ENCODE data around the gene PBX2. TPM values are rescaled to one million over a fixed set of nuclear protein-coding genes. Genes with fewer than 3 reads are reported as not detected.

PBX2 gene, protein sequence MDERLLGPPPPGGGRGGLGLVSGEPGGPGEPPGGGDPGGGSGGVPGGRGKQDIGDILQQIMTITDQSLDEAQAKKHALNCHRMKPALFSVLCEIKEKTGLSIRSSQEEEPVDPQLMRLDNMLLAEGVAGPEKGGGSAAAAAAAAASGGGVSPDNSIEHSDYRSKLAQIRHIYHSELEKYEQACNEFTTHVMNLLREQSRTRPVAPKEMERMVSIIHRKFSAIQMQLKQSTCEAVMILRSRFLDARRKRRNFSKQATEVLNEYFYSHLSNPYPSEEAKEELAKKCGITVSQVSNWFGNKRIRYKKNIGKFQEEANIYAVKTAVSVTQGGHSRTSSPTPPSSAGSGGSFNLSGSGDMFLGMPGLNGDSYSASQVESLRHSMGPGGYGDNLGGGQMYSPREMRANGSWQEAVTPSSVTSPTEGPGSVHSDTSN
- total RNA-seq = 10 to 100 TPM; 60.5 to 68.5 TPM

DNA sequence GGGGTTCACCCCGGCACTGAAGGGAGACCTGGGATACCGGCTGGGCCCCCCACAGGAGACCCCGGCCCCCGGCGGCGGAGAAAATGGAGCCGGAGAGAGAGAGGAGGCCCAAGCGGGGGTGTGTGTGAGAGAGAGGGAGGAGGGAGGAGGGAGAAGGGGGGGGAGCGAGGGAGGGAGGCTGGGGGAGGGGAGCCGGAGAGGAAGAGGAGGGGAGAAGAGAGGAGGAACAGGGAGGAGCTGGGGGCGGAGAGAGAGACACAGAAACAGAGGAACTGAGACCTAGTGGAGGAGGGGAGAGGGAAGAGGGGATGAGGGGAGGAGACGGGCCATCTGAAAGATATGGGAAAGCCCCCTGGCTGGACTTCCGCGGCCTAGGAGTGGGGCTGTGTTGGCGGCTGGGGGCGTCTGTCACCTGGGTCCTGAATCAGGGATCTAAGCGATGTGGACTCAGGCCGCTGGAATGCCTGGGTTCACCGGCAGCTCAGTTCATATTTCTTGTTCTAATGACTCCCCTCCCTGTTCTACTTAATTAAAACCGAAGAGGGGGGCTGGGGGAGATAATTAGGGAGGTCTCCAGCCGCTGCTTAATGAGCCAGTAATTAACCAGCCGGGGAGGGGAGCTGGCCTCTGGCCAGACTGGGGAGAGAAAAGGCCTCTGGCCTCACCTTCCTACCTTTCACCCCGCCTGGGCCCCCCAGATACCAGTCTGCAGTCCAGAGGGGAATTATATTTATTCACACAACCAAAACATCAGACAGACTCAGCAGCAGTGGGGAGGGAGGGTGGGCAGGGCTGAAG is at the start of gene PBX2:
Gene PBX2, minus strand, starts transcription at position 149 of the 798 bp plus-strand sequence. CDS start 287 bp downstream, outside the sequence.
- peak; percentile 61 for ATAC-seq
- Mint-ChIP-seq H3K27ac (peak within 1 kb of the TSS; percentile 97), H3K4me1 (ENCODE audit: low read depth) (peaks cover 59% of the 10 kb centered on the region), H3K27me3 (ENCODE audit: low read depth) (no peaks in the 10 kb centered on the region), H3K4me3 (peak within 1 kb of the TSS; percentile 99), H3K36me3 (ENCODE audit: low read depth) (peaks cover 62% of the 10 kb centered on the region), H3K9me3 (ENCODE audit: insufficient read depth) (no peaks in the 10 kb centered on the region)
- ChIA-PET POLR2A (interaction anchor here (1.0 to 6.5 kb wide), 8 partner anchors 8 to 781 kb away, joined by 3 to 45 read pairs (median 7); partner anchors contain the start of genes AGPAT1, ATF6B, DXO and FKBPL), CTCF (interaction anchor here (1.2 to 2.5 kb wide), 2 partner anchors 11 to 72 kb away, joined by 3 to 8 read pairs; no protein-coding TSS in a partner anchor)
- DNase-seq = peak; percentile 93

DNA sequence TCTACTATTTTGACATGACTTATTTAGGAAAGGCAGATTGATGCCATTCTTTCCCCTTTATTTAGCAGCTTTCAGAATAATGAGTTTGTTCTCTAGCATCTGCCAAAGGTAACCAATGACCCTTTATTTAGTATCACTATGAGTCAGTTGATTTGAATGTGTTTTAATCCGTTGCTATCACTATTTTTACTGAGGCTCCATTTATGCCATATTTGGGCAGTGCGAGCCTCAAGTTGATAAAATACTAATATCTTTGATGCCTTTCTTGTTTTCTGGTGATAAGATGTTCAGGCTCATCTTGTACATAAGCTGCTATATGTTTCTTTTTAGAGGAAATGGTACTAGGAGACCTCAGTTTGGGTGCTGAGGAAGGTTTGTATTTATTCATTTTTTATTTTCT is 49.5 kb upstream of the PBX2 start:
- no peaks in the 10 kb centered on the region for H3K9me3 Mint-ChIP-seq (ENCODE audit: insufficient read depth)

DNA sequence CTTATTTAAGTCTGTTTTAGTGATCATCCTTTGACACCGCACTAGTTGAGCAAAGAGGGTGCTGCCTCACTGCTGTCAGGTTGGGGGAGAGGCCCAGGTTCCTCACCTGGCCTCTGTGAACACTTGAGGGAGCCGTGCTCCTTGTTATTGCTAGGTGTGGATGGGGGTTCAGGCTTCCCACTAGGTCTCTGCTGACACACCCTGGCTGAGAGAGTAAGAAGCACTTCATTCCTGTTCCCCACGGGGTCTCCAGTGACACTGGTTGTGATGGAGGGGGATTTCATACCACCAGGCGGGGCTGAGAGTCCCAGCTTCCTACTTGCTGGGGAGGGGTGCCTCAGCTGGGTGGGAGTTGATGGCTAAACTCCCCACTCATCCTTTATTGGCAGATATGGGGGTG is 44.9 kb upstream of the PBX2 start:
- ChIA-PET CTCF (interaction anchor here (1.5 kb wide), 1 partner anchor 10 kb away, joined by 4 read pairs; no protein-coding TSS in a partner anchor), POLR2A (no interaction called here)
- no peak for ATAC-seq
- no peaks in the 10 kb centered on the region for H3K4me1 Mint-ChIP-seq (ENCODE audit: low read depth)
- H3K4me3 Mint-ChIP-seq = no peak overlapping the region
- no peaks in the 10 kb centered on the region for H3K36me3 Mint-ChIP-seq (ENCODE audit: low read depth)
- peaks cover 2% of the 10 kb centered on the region for H3K27me3 Mint-ChIP-seq (ENCODE audit: low read depth)
- H3K27ac Mint-ChIP-seq = no peak overlapping the region
- DNase-seq = no peak
- H3K9me3 Mint-ChIP-seq (ENCODE audit: insufficient read depth) = no peaks in the 10 kb centered on the region

More for the DNA sequence above, 49.5 kb upstream of the PBX2 start:
- CTCF ChIA-PET = no interaction called here
- DNase-seq = no peak
- no peak overlapping the region for H3K4me3 Mint-ChIP-seq
- no peak overlapping the region for H3K27ac Mint-ChIP-seq
- H3K36me3 Mint-ChIP-seq (ENCODE audit: low read depth) = no peaks in the 10 kb centered on the region
- no peaks in the 10 kb centered on the region for H3K27me3 Mint-ChIP-seq (ENCODE audit: low read depth)
- H3K4me1 Mint-ChIP-seq (ENCODE audit: low read depth) = peaks cover 20% of the 10 kb centered on the region
- POLR2A ChIA-PET = no interaction called here
- ATAC-seq = no peak

DNA sequence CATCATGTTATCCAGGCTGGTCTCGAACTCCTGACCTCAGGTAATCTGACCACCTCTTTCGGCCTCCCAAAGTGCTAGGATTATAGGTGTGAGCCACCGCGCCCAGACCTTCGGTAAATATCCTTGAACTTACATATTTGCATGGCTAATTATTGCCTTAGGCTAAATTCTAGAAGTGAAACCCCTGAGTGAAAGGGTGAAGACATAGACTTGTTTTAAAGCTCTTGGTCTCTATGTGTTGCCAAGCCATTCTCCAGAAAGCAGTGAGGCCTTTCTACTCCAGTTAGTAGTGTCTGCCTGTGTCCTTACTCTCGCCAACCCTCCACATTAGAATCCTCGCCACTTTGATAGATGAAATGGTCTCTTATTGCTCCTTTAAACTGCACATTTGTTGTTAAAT is 36.4 kb upstream of the PBX2 start:
- Mint-ChIP-seq H3K36me3 (ENCODE audit: low read depth) (no peaks in the 10 kb centered on the region), H3K27ac (no peak overlapping the region), H3K9me3 (ENCODE audit: insufficient read depth) (no peaks in the 10 kb centered on the region), H3K4me3 (no peak overlapping the region), H3K4me1 (ENCODE audit: low read depth) (peaks cover 6% of the 10 kb centered on the region), H3K27me3 (ENCODE audit: low read depth) (no peaks in the 10 kb centered on the region)
- ATAC-seq (no peak), DNase-seq (no peak)
- ChIA-PET CTCF (no interaction called here), POLR2A (interaction anchor here (0.6 kb wide), 1 partner anchor 195 kb away, joined by 3 read pairs; no protein-coding TSS in a partner anchor)

DNA sequence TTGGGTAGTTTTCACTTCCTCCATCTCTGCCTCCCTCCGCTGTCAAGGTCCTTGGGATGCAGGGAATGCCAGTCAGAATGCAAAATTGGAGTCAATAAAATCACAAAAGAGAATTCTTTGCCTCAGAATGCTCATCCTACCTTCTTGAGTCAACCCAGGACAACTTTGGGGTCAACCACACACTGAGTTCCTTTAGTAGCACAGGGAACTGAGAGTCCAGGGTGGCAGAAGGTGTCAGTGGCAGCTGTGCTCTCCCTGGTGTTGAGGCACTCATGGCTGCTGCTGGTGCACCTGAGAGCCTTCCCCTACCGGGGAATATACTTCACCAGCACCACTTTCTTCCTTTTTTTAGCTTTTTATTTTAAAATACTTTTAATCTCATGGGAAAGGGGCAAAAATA is 34.7 kb upstream of the PBX2 start:
- no peaks in the 10 kb centered on the region for H3K36me3 Mint-ChIP-seq (ENCODE audit: low read depth)
- ChIA-PET CTCF (no interaction called here), POLR2A (no interaction called here)
- ATAC-seq (no peak), DNase-seq (no peak)
- no peak overlapping the region for H3K4me3 Mint-ChIP-seq
- no peaks in the 10 kb centered on the region for H3K27me3 Mint-ChIP-seq (ENCODE audit: low read depth)
- H3K27ac Mint-ChIP-seq = no peak overlapping the region
- no peaks in the 10 kb centered on the region for H3K9me3 Mint-ChIP-seq (ENCODE audit: insufficient read depth)
- H3K4me1 Mint-ChIP-seq (ENCODE audit: low read depth) = peaks cover 6% of the 10 kb centered on the region

DNA sequence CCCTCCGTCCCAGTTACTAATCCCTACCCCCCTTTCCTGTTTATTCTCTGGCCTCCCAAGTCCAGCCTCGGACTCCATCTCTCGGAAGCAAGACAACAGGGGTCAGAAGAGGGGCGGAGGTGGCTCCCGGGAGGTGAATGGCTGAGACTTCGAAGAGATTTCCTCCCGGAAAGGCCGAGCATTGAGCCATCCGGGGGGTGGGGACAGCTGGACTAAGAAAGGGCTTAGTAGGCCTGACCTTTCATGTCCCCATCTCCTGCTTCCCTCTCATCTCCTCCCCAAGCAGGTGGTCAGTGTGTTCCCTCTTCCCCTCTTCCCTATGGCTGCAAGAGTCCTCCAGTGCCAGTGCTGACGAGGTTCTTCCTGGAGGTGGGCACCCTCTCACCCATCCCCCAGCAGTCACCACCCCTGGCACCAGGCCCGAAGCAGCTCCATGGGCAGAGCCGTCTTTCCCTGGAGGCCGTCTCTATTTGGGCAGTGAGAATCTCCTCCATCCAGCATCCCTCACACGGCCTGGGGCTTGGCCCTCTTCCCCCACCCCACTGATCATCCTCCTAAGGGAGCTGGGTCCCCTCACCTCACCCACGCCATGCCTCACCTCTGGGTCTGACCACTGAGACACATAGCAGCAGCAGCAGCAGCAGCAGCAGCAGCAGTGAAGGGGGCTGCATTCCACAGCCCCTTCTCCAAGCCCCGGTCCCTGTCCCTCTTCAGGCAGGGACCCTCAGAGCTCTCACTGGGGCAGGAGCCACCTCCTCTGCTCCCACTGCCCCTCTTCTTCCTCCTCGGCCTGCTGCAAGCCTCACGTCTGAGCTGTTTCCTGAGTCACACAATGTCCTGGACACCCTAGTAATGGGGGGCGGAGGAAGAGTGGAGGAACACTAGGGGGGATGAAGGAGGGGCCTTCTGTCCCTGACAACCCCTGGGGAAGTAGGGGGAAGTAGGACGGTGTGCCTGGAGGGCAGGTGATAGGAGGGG is 33.5 kb upstream of the PBX2 start, which contains the start of gene NOTCH4:
Gene NOTCH4, minus strand, starts transcription at position 810 of the 978 bp plus-strand sequence. Its CDS starts 139 bp downstream, at position 671.
- DNase-seq (no peak), ATAC-seq (no peak)
- POLR2A ChIA-PET = no interaction called here
- Mint-ChIP-seq H3K4me1 (ENCODE audit: low read depth) (peaks cover 6% of the 10 kb centered on the region), H3K36me3 (ENCODE audit: low read depth) (no peaks in the 10 kb centered on the region), H3K9me3 (ENCODE audit: insufficient read depth) (no peaks in the 10 kb centered on the region), H3K27ac (peak within 1 kb of the TSS; percentile 30), H3K27me3 (ENCODE audit: low read depth) (no peaks in the 10 kb centered on the region), H3K4me3 (no peak within 1 kb of the TSS)
- CTCF ChIA-PET = no interaction called here

DNA sequence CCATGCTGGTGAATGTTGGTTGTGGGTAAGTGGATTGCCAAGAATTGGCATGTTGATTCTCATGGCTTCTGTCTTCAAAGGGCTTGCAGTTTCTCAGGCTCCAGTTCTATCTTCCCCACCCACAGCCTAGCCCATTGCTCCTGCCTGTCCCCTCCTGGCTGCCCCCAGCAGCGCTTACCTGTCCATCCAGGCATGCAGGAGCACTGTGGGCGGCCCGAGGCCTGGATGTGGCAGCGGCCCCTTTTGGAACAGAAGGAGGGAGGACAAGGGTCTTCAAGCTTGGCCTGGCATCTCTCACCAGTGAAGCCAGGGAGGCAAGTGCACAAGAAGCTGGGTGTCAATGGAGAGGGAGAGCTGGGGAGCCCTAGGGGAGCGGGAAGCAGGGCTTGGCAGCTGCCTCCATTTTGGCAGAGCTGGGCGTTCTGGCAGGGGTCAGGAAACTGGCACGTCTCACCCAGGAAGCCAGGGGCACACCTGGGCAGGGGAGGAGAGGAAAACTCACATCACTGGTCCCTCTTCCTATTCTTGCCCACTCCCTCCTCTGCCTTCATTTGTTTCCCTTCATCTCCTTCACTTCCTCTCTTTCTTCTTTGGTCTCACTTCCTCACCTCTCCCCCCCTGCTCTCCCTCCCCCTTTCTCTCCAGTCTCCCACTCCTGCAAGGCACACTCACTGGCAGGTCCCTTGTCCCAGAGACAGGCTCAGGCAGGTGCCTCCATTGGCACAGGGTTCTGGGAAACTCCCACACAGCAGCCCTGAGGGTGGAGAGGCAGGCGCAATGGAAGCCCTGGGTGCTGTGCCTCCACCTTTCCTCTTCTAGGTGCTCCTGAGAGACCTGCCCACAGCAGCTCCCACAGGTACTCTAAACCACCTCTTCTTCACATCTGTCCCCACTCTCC is 32.6 kb upstream of the PBX2 start:
- CTCF ChIA-PET = no interaction called here
- H3K4me3 Mint-ChIP-seq = no peak overlapping the region
- H3K27ac Mint-ChIP-seq = peak overlapping the region; percentile 30
- ATAC-seq (no peak), DNase-seq (no peak)
- no peaks in the 10 kb centered on the region for H3K36me3 Mint-ChIP-seq (ENCODE audit: low read depth)
- no peaks in the 10 kb centered on the region for H3K9me3 Mint-ChIP-seq (ENCODE audit: insufficient read depth)
- POLR2A ChIA-PET = no interaction called here
- peaks cover 6% of the 10 kb centered on the region for H3K4me1 Mint-ChIP-seq (ENCODE audit: low read depth)
- H3K27me3 Mint-ChIP-seq (ENCODE audit: low read depth) = no peaks in the 10 kb centered on the region

DNA sequence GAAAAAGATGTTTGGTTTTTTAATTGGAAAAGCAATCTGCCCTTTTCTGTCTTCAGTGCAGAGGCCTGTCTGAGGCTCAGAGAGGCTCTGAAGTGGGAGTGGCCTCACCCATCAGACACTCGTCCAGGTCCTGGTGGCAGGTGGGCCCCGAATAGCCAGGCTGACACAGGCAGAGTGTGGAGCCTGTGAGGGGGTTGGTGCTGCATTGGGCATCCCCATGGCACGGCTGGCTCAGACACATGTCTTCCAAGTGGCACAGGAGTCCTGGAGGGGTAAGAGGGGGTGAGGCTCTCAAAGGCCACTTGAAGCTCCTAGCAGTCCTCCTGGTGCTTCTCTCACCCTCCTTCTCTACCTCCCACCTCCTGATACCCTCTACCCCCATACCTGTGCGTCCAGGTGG is 30.0 kb upstream of the PBX2 start:
- ChIA-PET POLR2A (no interaction called here), CTCF (no interaction called here)
- H3K27me3 Mint-ChIP-seq (ENCODE audit: low read depth) = no peaks in the 10 kb centered on the region
- DNase-seq = no peak
- H3K36me3 Mint-ChIP-seq (ENCODE audit: low read depth) = no peaks in the 10 kb centered on the region
- H3K9me3 Mint-ChIP-seq (ENCODE audit: insufficient read depth) = no peaks in the 10 kb centered on the region
- no peak overlapping the region for H3K27ac Mint-ChIP-seq
- H3K4me3 Mint-ChIP-seq = no peak overlapping the region
- H3K4me1 Mint-ChIP-seq (ENCODE audit: low read depth) = peaks cover 13% of the 10 kb centered on the region
- no peak for ATAC-seq

DNA sequence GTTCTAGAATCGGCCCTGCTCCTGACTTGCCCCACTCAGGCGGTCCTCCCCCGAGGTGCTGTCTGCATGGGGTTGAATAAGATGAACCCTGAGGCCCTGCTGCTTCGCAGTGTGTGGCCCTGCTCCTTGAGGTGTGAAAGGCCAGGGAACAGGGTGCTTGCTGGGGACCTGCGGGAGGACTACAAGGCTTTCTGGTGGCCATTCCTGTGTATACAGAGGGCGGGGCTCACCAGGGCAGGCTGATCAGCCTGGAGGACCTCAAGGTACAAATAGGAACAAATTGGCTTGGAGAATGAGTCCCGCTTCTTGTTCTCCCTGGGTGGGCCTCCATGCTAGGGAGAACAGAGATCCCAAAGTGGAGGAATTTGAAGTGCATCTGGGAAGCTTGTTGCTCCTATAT is 28.2 kb upstream of the PBX2 start:
- no peak for DNase-seq
- Mint-ChIP-seq H3K9me3 (ENCODE audit: insufficient read depth) (no peaks in the 10 kb centered on the region), H3K36me3 (ENCODE audit: low read depth) (no peaks in the 10 kb centered on the region)

DNA sequence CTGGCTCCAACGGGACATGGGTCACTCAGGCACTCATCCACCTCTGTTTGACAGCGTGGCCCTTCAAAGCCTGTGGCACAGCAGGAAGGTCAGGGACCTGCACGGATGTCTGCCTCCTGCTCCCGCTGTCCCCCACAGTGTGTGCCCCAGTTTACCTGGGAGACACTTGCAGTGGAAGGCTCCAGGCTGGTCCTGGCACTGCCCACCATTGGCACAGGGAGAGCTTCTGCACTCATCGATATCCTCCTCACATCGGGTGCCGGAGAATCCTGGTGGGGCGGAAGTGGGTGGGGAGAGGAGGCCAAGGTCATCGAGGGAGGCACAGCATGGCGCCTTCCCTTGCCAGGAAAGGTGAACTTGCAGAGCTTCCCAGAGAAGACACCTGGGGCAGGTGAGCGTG is 27.0 kb upstream of the PBX2 start:
- H3K4me3 Mint-ChIP-seq = no peak overlapping the region
- H3K9me3 Mint-ChIP-seq (ENCODE audit: insufficient read depth) = no peaks in the 10 kb centered on the region
- no peaks in the 10 kb centered on the region for H3K27me3 Mint-ChIP-seq (ENCODE audit: low read depth)
- no peak overlapping the region for H3K27ac Mint-ChIP-seq
- ATAC-seq (no peak), DNase-seq (no peak)
- H3K4me1 Mint-ChIP-seq (ENCODE audit: low read depth) = peaks cover 8% of the 10 kb centered on the region
- CTCF ChIA-PET = no interaction called here
- no peaks in the 10 kb centered on the region for H3K36me3 Mint-ChIP-seq (ENCODE audit: low read depth)
- POLR2A ChIA-PET = no interaction called here

More for the DNA sequence above, 28.2 kb upstream of the PBX2 start:
- Mint-ChIP-seq H3K4me3 (no peak overlapping the region), H3K27me3 (ENCODE audit: low read depth) (no peaks in the 10 kb centered on the region), H3K4me1 (ENCODE audit: low read depth) (peaks cover 14% of the 10 kb centered on the region), H3K27ac (no peak overlapping the region)
- CTCF ChIA-PET = interaction anchor here (1.5 kb wide), 1 partner anchor 23 kb away, joined by 3 read pairs; no protein-coding TSS in a partner anchor
- ATAC-seq = no peak
- POLR2A ChIA-PET = no interaction called here
